HCT116 (cell line): Measurements from ENCODE around the gene PHF21A. TPM values are rescaled to one million over a fixed set of nuclear protein-coding genes. Genes with fewer than 3 reads are reported as not detected.

Experiments used
- ATAC-seq: fragments of 200-7000 bp; cut with Tn5 transposase; 2 replicates; pipeline ENCODE4 v1.9.1; 2020; ENCODE audit warnings: mild to moderate bottlenecking, moderate library complexity
- BruUV-seq: library from RNA; stranded (reverse); fragments of 400-500 nt; replicated peaks from 2 replicates; lab custom pipeline; 2021; lab: Mats Ljungman, UMichigan
- CTCF ChIA-PET: fragments of 300-600 bp; sonication (Branson Sonifier 250); formaldehyde crosslinking; loops from one replicate; lab custom pipeline; 2021; ENCODE audit warnings: antibody characterized with exemption; lab: Charles Lee
- POLR2A ChIA-PET: fragments of 300-600, 350-600 bp; sonication (Branson Sonifier 250); formaldehyde crosslinking; loops from one replicate; lab custom pipeline; 2021; ENCODE audit warnings: antibody characterized with exemption; lab: Charles Lee
- RAD21 ChIA-PET, 2 experiments: fragments of 300-600 bp; sonication (Branson Sonifier 250); formaldehyde crosslinking; loops; one replicate each; lab custom pipeline; 2023; ENCODE audit warnings: low total read pairs in 2 of 2; ENCODE audit not compliant: uncharacterized antibody in 2 of 2, unreplicated experiment in 2 of 2, low non-redundant PET in 1 of 2; lab: Charles Lee
- DNase-seq: peaks from one replicate; pipeline ENCODE4 v3.0.0-alpha.2; 2010; ENCODE audit warnings: low read depth, low spot score
- H2AFZ ChIP-seq: fragments of 200-600 bp; shearing (Covaris generic), sonication (generic); 2 replicates; pipeline ENCODE4 v1.6.1; 2017; ENCODE audit warnings: low read depth, mixed run types, mixed read lengths, antibody characterized with exemption, low read length; ENCODE audit not compliant: poor library complexity, severe bottlenecking
- H3K27ac ChIP-seq: 2 replicates; pipeline ENCODE4 v1.5.1; 2012; ENCODE audit warnings: low read depth, low read length
- H3K27me3 ChIP-seq: fragments of 200-600 bp; sonication (generic); 2 replicates; pipeline ENCODE4 v1.6.1; 2016; ENCODE audit warnings: mixed run types, low read length, mixed read lengths; ENCODE audit not compliant: insufficient read depth
- H3K36me3 ChIP-seq, 2 experiments: fragments of 200-500 bp in 1 of 2; fragments of 200-600 bp in 1 of 2; sonication (Bioruptor generic) in 1 of 2; sonication (generic) in 1 of 2; 2 replicates each; pipeline versions ENCODE4 v1.5.1 to v1.6.1; 2014 to 2016; ENCODE audit warnings: low read length in 2 of 2, inconsistent platforms in 1 of 2, mixed read lengths in 1 of 2, mixed run types in 1 of 2; ENCODE audit not compliant: insufficient read depth in 2 of 2, control insufficient read depth in 1 of 2
- H3K4me1 ChIP-seq, 2 experiments: fragments of 200-600 bp in 1 of 2; sonication (generic) in 1 of 2; 2 replicates each; pipeline versions ENCODE4 v1.5.1 to v1.6.1; 2012 to 2017; ENCODE audit warnings: low read length in 2 of 2, inconsistent platforms in 1 of 2, mild to moderate bottlenecking in 1 of 2, mixed read lengths in 1 of 2, mixed run types in 1 of 2, moderate library complexity in 1 of 2; ENCODE audit not compliant: insufficient read depth in 2 of 2, control insufficient read depth in 1 of 2
- H3K4me2 ChIP-seq: fragments of 200-600 bp; sonication (generic); 2 replicates; pipeline ENCODE4 v1.6.1; 2017; ENCODE audit warnings: mixed run types, low read length, mixed read lengths
- H3K4me3 ChIP-seq, 2 experiments: fragments of 200-600 bp in 1 of 2; sonication (generic) in 1 of 2; replicated peaks in 1 of 2; 2 replicates each; pipeline ENCODE4 v1.5.1; 2011 to 2016; ENCODE audit warnings: low read length in 2 of 2, control low read depth in 1 of 2, low read depth in 1 of 2, mild to moderate bottlenecking in 1 of 2, mixed read lengths in 1 of 2, mixed run types in 1 of 2
- H3K79me2 ChIP-seq: fragments of 200-600 bp; sonication (generic); 2 replicates; pipeline ENCODE4 v1.6.1; 2017; ENCODE audit warnings: mild to moderate bottlenecking, mixed run types, low read length, moderate library complexity, mixed read lengths; ENCODE audit not compliant: insufficient read depth
- H3K9ac ChIP-seq: fragments of 200-600 bp; sonication (generic); 2 replicates; pipeline ENCODE4 v1.6.1; 2016; ENCODE audit warnings: low read length, mixed read lengths
- H3K9me2 ChIP-seq: fragments of 200-600 bp; sonication (generic), shearing (Covaris generic); 2 replicates; pipeline ENCODE4 v1.6.1; 2017; ENCODE audit warnings: mixed run types, mild to moderate bottlenecking, moderate library complexity; ENCODE audit not compliant: insufficient read depth
- H3K9me3 ChIP-seq, 2 experiments: fragments of 200-500 bp in 1 of 2; fragments of 200-600 bp in 1 of 2; sonication (Bioruptor generic) in 1 of 2; sonication (generic) in 1 of 2; 2 replicates each; pipeline ENCODE4 v1.6.1; 2014 to 2017; ENCODE audit warnings: low read length in 2 of 2, mixed read lengths in 2 of 2, inconsistent platforms in 1 of 2, low read depth in 1 of 2, mild to moderate bottlenecking in 1 of 2, mixed run types in 1 of 2, moderate library complexity in 1 of 2; ENCODE audit not compliant: control insufficient read depth in 1 of 2, insufficient read depth in 1 of 2
- H4K20me1 ChIP-seq: fragments of 200-600 bp; sonication (generic), shearing (Covaris generic); 2 replicates; pipeline ENCODE4 v1.6.1; 2017; ENCODE audit warnings: mixed run types, mild to moderate bottlenecking, moderate library complexity; ENCODE audit not compliant: insufficient read depth
- CBX3 ChIP-seq: IDR thresholded peaks from 2 replicates; pipeline ENCODE4 v1.6.1; 2012; ENCODE audit warnings: low read depth
- CEBPB ChIP-seq: IDR thresholded peaks from 2 replicates; pipeline ENCODE4 v1.6.1; 2012; ENCODE audit warnings: low read depth
- CTCF ChIP-seq, 3 experiments: fragments of 200-600 bp in 1 of 3; sonication (generic) in 1 of 3; IDR thresholded peaks in 2 of 3; conservative IDR thresholded peaks in 1 of 3; 2 replicates each; pipeline ENCODE4 v1.5.1; 2012 to 2017; ENCODE audit warnings: low read depth in 2 of 3, low read length in 2 of 3, antibody characterized with exemption in 1 of 3, borderline replicate concordance in 1 of 3, control low read depth in 1 of 3, mild to moderate bottlenecking in 1 of 3, mixed read lengths in 1 of 3, mixed run types in 1 of 3, moderate library complexity in 1 of 3; ENCODE audit not compliant: insufficient read depth in 1 of 3
- ELF1 ChIP-seq: IDR thresholded peaks from 2 replicates; pipeline ENCODE4 v1.6.1; 2012; ENCODE audit warnings: low read depth, borderline replicate concordance
- EZH2 ChIP-seq: fragments of 200-600 bp; sonication (generic); IDR thresholded peaks from 2 replicates; pipeline ENCODE4 v1.6.1; 2017; ENCODE audit warnings: antibody characterized with exemption, mixed run types
- EZH2phosphoT487 ChIP-seq: fragments of 200-600 bp; IDR thresholded peaks from 2 replicates; pipeline ENCODE4 v1.6.1; 2018; ENCODE audit warnings: antibody characterized with exemption, borderline replicate concordance
- FOSL1 ChIP-seq: IDR thresholded peaks from 2 replicates; pipeline ENCODE4 v1.6.1; 2012; ENCODE audit warnings: low read depth
- JUND ChIP-seq: IDR thresholded peaks from 2 replicates; pipeline ENCODE4 v1.6.1; 2012
- MAX ChIP-seq: IDR thresholded peaks from 2 replicates; pipeline ENCODE4 v1.6.1; 2012
- RAD21 ChIP-seq: IDR thresholded peaks from 2 replicates; pipeline ENCODE4 v1.6.1; 2012; ENCODE audit warnings: low read depth, mild to moderate bottlenecking
- REST ChIP-seq: IDR thresholded peaks from 2 replicates; pipeline ENCODE4 v1.6.1; 2012; ENCODE audit warnings: low read depth
- SIN3A ChIP-seq: IDR thresholded peaks from 2 replicates; pipeline ENCODE4 v1.6.1; 2012; ENCODE audit warnings: low read depth
- SP1 ChIP-seq: IDR thresholded peaks from 2 replicates; pipeline ENCODE4 v1.6.1; 2012; ENCODE audit warnings: low read depth
- SRF ChIP-seq: IDR thresholded peaks from 2 replicates; pipeline ENCODE4 v1.6.1; 2012; ENCODE audit warnings: low read depth
- TCF7L2 ChIP-seq: IDR thresholded peaks from 2 replicates; pipeline ENCODE4 v1.7.0; 2011; ENCODE audit warnings: borderline replicate concordance, inconsistent platforms; ENCODE audit not compliant: insufficient read depth, insufficient read length; ENCODE audit errors: extremely low read depth
- YY1 ChIP-seq: IDR thresholded peaks from 2 replicates; pipeline ENCODE4 v1.6.1; 2011; ENCODE audit warnings: low read length, low read depth, moderate library complexity, mild to moderate bottlenecking; ENCODE audit not compliant: insufficient replicate concordance; ENCODE audit errors: extremely low read depth
- ZBTB33 ChIP-seq: IDR thresholded peaks from 2 replicates; pipeline ENCODE4 v1.6.1; 2011; ENCODE audit warnings: mild to moderate bottlenecking, low read length, moderate library complexity; ENCODE audit not compliant: insufficient replicate concordance; ENCODE audit errors: extremely low read depth
- ZFX ChIP-seq: fragments of 450-650 bp; IDR thresholded peaks from 2 replicates; pipeline ENCODE4 v1.6.1; 2017
- ZNF274 ChIP-seq: fragments of 200-500 bp; sonication (Bioruptor generic); IDR thresholded peaks from 2 replicates; pipeline ENCODE4 v1.6.1; 2014; ENCODE audit warnings: mild to moderate bottlenecking, low read depth, low read length, inconsistent platforms
- intact Hi-C: fragments of 100-400 bp; cut with micrococcal nuclease; formaldehyde crosslinking; loops from 2 replicates; pipeline ENCODE4 v1.10.0; 2022
- total RNA-seq: library from RNA; stranded (reverse); gene quantifications from one replicate; pipeline ENCODE4 v1.2.1, GENCODE V29; 2021; ENCODE audit not compliant: unreplicated experiment

Gene PHF21A
- total RNA-seq, 1 experiment from 2014 or later, result 27.0 TPM

GRCh38 chr11:45889966-45890365, 231.3 kb downstream of the PHF21A start:
- no peak overlapping the region for H2AFZ ChIP-seq
- ATAC-seq (no peak), DNase-seq (no peak)
- BruUV-seq, result no TSS peak
- H3K9ac ChIP-seq, result no peak overlapping the region
- ChIA-PET POLR2A (no interaction called here), RAD21 (no interaction called here), CTCF (no interaction called here)
- no peaks in the 10 kb centered on the region for H3K79me2 ChIP-seq
- no peak overlapping the region for H3K4me2 ChIP-seq
- no peak overlapping the region for H3K4me3 ChIP-seq
- H3K4me1 ChIP-seq, result peaks cover 0 to 7% of the 10 kb centered on the region in 2 experiments; a peak in 1 of 4 replicates
- no peak for TF ChIP-seq EZH2phosphoT487
- TF ChIP-seq EZH2, result no peak
- TF ChIP-seq SRF, result no peak
- TF ChIP-seq SIN3A, result no peak
- no peak for TF ChIP-seq FOSL1
- TF ChIP-seq MAX, result no peak
- TF ChIP-seq TCF7L2, result no peak
- no peak for TF ChIP-seq ELF1
- TF ChIP-seq YY1, result no peak
- TF ChIP-seq RAD21, result no peak
- no peak for TF ChIP-seq SP1
- TF ChIP-seq CBX3, result no peak
- TF ChIP-seq CEBPB, result no peak
- TF ChIP-seq JUND, result no peak
- TF ChIP-seq REST, result no peak
- TF ChIP-seq ZBTB33, result no peak
- TF ChIP-seq ZFX, result no peak
- no peak for TF ChIP-seq CTCF (IDR thresholded peaks at IDR 0.05 in 2 of 3, conservative IDR thresholded peaks at IDR 0.05 in 1 of 3; ENCODE audit: borderline replicate concordance in 1 of 3, insufficient read depth in 1 of 3, low read depth in 2 of 3, low read length in 2 of 3)
- no peak for TF ChIP-seq ZNF274
- H4K20me1 ChIP-seq, result no peaks in the 10 kb centered on the region
- no peaks in the 10 kb centered on the region for H3K9me2 ChIP-seq
- H3K27ac ChIP-seq, result no peak overlapping the region
- no peaks in the 10 kb centered on the region for H3K36me3 ChIP-seq
- intact Hi-C loops, result no loop called here
- H3K27me3 ChIP-seq, result no peaks in the 10 kb centered on the region
- no peaks in the 10 kb centered on the region for H3K9me3 ChIP-seq
